Inflammatory macrophage treated with lipopolysaccharide for 1 hour (primary cell): ENCODE results near the gene OSBPL3.

Source experiments
- DNase-seq, 2 donors: peaks; one replicate each; pipeline ENCODE4 v3.0.0-alpha.2; 2020 to 2022

Gene OSBPL3

DNA sequence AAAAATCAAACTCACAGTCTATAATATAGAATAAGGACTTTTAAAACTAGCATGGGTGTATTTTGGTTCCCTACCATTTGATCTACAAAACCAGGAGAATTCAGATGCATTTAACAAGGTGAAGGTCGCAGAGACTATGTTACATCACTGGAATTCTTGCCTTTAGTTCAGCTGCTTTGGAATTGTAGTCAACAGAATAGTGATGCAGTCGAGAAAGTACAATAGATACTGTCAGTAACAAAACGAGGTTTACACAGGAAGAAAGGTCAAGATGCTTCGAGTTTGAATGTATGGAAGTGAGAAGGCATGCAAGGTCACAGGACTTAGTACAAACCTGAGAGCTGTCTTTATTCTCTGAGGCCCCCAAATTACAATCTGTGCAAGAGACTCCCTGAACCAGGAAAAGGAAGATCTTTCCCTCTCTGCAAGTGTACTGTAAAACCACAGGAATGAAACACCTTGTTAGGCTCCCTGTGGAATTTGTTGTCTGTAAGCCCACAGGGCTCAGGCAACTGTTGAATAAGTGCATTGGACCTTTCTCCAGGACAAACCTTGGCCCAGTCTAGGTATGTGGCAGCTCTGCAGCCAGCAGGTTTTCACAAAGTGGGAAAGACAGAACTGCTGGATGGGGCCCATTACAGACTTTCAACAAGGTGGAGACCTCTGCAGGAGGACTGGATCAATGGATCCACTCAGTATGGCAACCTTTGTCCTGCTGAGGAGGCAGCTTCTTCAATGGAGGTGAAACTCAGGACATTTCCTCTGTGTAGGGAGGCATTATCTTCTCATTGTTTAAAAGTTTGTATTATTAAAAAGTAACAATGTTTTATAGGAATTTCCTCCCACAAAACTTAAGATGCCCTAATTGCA, 121.6 kb downstream of the OSBPL3 start:
- no peak for DNase-seq

DNA sequence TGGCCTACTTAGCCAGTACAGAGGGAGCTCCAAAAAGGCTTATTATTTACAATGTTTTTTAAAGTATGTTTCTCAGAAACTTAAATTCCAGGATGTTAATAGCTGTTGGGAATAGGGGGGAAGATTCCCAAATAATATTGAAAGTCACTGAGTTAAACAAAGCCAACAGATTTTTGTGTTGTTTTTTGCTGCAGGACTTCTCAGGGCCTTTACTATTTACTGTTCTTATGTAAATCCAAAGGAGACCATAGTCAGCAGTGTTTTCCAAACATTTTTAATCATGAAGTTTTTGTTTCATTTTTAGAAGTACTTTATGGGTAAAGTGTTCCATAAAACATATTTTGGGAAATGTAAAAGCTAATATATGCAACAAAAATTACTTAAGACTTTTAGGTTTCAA, 122.4 kb downstream of the OSBPL3 start:
- no peak for DNase-seq

DNA sequence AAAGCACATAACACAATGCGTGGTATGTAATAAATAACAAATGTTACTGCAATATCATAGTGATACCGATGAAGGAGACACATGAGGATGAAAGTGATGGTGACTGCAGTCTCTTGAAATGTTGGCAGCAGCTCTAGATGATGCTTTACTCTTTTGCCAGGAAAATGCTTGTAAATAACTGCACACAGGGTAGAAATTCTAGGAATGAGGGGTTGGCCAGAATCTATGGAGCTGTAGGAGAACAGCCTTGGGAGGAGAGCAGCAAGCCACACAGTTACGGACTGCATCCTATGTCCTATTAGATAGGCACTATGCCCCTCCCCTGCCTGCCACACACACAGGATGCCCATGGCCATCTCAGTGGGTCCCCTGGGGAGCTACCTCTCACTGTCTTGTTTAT, 125.1 kb downstream of the OSBPL3 start:
- no peak for DNase-seq

DNA sequence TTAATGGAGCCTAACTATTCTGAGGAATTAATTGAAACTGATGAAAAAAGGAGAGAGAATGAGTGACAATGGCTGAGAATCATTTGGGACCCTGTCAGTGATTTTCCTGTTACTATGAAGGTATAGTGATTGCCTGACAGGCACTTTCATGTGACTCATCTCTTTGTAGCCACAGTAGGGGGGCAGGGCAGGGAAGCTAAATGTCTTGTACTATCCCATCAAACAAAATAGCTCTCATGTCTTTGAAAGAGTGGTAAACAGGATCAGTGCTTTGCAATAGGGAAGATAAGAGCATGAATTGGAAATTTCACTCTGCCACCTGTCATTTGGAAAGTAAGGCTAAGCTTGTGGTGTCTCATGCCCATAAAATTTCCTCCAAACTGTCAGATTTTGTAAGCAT, 128.2 kb downstream of the OSBPL3 start:
- DNase-seq = no peak

DNA sequence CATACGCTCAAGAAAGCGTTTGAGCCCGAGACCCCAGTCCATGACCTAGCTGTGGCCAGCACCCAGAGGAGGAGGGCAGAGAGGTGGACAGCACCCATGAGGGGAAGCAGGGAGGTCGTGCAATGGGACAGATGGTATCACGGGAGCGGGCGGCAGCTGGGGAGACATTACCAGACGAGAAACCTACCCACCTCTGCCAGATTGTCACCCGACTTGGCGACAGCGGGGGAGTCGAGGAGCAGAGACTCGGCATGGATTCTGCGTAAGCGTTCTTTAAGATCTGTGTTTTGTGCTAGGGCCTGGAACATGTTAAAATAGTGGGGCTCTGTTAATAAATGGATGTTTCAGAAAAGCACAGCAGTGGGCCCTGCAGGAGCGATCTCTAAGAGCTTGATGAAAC, 131.1 kb downstream of the OSBPL3 start:
- no peak for DNase-seq

DNA sequence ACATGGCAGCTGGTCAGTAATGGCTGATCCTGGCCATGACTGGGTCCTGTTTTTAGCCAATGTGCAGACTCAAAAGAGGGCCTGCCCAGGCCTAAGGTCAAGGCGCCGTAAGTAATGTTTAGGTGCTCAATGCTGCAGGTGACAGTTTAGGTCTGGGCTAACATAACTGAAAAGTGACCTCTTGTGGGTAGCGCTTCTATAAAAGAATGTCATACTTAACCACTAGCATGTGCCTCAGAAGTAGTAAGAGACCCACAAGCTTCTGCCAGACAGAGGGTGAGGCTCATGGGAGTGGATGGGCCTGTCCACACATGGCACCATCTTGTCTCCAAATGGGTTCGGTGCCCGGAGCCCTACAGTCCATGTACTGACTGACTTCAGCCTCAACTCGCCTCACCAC, 132.2 kb downstream of the OSBPL3 start:
- DNase-seq = no peak

DNA sequence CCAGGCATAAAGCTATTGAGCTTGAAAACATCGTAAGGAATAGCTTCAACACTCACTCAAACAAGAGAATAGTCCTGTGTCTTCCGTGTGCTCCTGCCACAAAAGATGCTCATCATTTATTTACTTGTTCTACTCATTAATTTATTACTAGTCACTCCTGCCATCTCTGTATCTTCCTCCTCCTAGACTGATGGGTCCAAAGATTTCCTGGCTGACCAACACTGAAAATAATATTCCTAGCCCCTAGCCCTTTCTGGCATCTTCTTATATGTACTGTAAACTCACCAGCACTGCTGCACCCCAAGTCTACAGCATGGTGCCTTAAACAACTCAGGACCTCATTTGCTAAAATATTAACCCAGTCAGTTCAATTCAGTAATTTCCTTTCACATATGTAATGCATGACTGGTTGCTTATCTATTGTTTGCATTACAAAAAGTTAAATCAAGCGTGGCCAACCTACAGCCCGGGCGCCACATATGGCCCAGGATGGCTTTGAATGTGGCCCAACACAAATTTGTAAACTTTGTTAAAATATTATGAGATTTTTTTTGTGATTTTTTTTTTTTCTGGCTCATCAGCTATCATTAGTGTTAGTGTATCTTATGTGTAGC, 136.1 kb downstream of the OSBPL3 start:
- no peak for DNase-seq

DNA sequence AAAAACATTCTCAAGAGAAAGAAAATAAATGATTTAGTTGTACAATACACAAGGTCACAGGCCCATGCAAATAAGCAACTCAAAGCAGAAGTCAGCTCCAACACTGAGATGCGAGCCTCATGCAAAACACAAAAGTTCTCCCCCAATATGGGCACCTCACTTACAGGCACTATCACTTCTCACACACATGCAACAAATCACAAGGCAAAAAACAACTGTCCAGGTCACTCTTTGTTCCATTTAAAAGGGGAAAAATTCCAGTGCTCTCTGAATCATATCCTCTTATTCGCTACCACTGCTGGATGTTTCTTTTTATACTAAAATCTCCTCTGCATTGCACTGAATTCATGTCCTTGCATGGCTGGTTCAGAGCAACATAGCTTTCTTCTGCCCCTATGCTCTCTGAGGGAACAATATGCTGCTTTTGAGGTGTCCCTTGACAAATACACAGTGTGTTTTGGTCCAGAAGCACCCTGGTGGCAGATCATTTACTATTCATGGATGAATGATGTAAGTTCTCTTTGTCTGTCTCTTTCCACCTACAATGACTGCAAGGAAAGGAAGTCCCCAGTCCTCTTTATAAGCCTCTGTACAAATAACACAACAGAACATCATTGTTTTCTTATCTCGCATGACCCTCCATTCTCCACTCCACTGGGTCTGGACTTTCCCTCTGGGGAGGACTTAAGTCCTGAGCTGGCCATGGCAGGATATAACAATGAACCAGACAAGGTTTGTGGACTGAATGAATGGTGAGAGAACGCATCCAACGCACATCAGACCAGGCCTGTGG, 137.3 kb downstream of the OSBPL3 start:
- peak in 1 of 2 donors; percentile 48 for DNase-seq

DNA sequence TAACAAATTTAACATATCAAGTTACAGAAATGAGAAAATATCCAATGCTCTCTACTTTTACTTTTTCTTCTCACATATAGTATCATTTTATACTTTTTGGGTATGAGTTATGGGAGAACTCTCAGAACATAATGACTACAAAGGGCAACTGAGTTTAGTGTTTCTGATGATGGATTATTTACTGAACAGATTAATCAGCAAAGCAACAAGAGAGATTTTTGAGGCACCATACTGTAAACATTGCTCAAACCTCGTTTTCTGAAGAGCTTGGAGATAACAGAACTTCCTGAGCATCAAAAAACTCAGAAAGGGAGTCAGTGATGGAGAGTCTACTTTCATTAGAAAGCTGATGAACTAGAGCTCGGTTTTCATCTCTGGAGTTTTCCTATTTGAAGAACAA, 137.9 kb downstream of the OSBPL3 start:
- DNase-seq = no peak

DNA sequence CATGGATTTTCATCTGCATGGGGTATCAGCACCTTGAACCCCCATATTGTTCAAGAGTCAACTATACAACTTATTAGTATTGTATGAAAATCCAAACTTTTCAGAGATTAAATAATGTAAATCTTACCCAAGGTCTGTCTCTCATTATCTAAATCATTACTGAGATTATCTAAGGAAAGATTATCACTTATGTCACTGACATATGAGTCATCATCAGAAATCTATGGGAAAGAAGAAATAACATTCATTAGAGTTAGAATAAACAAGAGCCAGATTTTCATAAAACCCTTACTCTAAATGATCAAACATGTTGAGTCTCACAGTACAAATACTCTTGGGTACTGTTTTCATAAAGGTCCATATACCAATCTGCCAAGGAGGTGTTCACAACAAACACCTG, 139.4 kb downstream of the OSBPL3 start:
- no peak for DNase-seq

DNA sequence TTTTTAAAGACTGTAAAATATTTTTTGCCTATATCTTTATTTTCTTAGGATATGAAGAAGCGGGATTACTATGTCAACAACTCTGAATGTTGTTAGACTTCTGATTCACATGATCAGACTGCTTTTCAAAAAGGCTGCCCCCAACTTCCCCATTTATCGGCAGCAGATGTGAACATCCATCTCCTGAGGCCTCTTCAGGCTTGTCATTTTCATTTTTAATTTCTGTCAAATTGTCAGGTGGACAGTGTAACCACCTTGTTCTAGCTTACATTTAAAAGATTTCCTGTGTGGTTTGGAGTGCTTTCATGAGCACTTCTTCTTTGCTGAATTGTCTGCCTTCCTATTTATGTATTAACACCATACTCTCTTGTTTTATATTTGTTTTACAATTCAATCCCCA, 143.9 kb downstream of the OSBPL3 start:
- peak; percentile 37 to 61 for DNase-seq

DNA sequence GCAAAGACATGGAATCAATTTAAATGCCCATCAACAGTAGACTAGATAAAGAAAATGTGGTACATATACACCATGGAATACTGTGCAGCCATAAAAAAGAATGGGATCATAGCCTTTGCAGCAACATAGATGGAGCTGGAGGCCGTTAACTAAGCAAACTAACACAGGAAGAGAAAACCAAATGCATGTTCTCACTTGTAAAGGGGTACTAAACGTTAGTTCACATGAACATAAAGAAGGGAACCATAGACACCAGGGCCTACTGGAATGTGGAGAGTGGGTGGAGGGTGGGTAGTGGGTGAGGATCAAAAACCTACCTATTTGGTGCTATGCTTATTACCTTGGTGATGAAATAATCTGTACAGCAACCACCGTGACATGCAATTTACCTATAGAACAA, 144.3 kb downstream of the OSBPL3 start:
- DNase-seq = no peak

DNA sequence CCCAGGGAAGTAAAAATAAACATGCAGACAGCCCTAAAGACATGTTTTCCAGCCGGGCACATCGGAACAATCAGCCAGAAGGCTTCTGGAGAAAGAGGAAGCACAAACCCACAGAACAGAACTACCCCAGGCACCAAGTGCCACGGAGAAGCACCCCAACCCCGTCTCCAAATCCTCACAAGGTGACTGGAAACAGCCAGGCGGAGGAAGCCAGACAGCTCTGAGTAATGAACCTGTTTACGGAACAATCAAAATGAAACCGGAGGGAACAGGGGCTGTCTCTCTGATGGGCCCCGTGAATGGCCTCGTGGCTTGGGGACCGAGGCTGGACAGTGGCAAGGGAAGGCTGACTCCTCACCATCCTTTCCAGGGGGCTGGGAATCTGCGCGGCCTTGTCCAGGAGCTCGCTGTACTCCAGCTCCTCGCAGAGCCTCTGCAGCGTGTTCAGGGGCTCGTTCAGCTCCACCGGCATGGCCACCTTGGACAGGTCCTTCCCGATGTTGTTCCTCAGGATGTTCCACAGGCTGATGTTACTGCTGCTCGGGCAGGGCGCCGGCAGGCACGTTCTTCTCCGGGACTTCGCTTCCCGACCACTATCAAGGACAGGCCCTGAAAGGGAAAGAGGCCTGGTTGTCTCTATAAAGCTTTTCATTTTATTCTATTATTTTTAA, 145.7 kb downstream of the OSBPL3 start:
- peak; percentile 53 to 65 for DNase-seq

DNA sequence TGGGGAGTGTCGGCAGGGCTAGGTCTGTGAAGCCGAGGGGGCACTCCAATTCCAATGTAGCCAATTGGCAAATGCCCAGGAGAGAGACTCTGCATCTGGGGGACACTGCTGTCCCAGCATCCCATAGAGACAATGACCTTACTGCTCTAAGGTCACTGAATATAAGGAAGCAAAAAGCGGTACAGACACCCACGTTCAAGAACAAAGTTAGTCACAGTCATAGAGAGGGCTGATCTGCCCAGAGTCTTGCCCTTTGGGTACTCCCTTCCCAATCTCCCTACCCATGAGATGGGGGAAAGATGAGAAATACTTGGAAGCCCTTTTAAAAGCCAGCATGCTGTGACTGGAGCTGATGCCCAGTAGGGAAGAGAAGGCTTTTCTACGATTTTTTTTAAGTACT, 146.4 kb downstream of the OSBPL3 start:
- DNase-seq = peak; percentile 64 to 83

DNA sequence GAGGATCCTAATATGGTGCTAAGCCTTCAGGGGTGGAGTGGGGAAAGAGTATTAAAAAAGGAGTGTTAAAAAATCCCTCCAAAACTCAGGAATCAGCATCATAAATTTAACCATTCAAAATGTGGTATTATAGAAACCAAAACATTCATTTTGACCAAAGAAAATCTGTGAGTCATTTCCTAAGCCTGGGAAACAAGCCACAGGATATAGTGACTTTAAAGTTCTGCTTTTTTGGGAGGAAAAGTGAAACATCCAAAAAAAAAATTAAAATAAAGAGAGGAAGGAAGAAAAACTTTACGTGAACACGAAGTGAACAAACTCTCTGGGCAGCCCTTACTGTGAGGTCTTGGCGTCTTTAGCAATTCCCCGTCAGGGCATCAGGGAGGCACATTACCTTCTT, 148.7 kb downstream of the OSBPL3 start:
- DNase-seq = peak; percentile 75 to 77

DNA sequence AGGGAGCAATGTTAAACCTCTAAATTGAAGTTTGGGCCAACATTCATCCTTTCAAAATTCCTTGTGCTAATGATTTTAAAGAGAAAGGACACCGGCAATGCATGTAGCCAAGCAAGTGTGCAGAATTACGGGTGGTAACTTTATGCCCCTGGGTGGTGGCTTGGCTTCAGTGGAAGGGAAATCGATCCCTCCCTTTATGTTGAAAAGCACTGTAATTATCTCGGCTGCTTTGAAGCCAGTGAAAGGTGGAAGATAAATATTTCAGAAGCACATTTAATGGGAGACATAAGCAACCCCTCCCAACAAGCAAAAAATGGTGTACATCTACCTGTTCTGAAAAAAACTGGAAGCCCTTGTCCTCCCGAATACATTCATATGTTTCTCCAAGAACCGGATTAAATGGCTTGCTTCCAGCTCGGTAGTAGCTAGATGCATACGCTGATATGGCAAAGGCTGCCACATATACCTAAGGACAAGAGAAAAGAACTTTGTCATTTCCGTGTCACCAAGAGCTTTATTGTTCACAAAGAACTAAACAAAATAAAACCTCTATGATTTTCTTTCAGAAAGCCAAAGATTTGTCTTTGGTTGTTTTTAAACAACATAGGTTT, 149.4 kb downstream of the OSBPL3 start:
- no peak for DNase-seq

DNA sequence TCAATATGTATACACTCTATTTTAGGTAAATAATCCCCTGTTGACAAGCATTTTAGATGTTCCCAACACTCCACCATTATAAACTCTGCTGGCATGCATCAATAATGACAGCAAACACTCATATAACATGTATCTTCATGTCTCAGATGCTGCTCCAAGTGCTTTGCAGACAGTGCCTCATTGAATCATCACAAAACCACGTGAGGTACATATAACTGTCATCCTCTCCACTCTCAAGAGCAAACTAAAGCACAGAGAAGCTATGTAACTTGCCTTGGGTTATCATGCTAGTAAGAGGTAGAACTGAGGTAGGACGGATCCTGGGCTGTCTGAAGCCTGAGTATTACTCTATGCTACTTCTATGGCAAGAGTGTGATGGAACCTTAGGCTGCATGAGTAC, 150.2 kb downstream of the OSBPL3 start:
- no peak for DNase-seq

DNA sequence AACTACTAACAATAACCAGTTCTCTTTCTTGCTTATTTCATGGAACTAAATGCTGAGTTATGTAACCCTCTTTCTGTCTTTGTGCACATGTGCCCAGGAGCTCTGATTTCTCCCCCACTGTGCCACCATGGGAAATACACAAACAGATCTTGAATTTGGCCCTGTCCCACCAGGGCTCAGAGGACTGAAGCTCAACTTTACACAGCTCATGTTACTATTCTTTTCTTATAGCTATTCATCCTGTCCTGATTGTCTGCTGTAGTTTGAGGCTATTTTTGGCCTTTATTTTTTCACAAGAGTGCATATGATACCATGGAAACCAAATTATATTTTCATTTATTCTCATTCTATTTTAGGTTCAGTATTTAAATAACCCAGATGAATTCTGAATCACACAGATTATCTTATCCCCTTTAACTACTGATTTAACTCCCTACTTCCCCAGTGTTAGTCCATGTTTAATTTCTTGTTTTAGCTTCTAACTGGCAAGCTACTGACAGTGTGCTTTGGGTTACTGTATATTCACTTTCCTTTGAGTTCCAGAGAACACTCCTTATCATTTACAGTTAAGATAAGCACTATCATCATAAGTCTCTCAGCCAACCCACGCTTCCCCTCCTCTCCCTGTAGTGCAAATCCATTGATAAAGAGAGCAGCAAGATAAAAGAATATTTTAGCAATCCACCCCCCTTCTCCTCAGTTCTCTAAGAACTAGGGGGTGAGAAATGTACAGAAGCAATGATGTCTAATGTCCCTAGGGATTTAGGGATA, 150.9 kb downstream of the OSBPL3 start:
- DNase-seq = no peak

DNA sequence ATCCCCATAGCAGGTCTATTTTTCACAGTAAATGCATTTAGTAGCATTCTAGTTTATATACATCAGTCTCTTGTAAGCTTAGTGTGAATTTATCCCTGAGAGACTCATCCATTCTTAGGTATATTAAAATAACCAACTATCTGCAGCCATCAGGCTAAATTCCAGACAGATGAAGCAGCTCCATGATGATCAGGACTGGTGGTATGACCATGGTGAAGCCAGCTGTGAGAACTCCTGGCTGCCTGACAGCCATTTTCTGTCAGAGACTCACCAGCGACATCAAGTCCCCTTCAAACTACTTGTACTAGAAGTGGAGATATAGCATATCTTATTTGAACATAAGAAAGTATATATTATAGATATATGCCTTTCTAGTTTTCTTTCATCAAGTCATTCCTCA, 152.4 kb downstream of the OSBPL3 start:
- DNase-seq = no peak

DNA sequence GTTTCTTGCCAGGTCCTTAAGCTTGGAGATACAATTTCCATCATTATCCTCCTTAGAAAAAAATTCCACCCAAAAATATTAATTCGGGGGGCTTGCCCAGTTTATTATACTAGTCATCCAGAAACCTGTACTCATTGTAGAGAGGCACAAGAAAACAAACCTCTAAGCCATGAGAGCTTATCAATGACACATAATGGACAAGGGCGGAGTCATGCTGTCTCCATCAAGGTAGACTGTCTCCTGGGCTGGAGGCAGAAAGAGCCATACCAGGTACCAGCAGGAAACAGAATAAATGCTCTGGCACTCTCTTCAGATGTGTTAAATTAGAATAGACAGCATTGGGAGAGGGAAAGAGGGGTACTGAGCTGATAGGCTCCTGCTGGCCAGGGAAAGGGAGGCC, 153.0 kb downstream of the OSBPL3 start:
- no peak for DNase-seq

DNA sequence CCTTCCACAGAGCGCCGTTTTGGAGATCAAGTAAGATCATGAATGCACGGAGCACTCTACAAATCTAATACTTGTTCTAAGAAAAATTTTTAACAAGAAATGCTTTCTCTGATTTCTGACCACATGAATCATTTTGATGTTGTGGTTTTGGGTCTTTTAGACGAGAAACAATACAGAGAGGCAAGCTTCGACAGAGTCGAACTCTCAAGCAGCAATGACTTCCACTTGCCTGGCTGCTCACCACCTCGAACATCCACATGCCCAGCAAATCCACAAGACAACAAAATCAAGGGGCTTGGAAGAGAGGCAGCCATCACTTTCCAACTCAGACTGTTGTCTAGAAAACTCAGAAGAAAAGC, 153.3 kb downstream of the OSBPL3 start:
- DNase-seq = no peak
